HG02623 (cell line): ENCODE data around the gene TMED4.

Source experiments
- ATAC-seq: cut with Tn5 transposase; IDR thresholded peaks from one replicate; pipeline ENCODE4 v1.9.1; 2021; ENCODE audit warnings: moderate library complexity; ENCODE audit not compliant: unreplicated experiment

The TMED4 gene

DNA sequence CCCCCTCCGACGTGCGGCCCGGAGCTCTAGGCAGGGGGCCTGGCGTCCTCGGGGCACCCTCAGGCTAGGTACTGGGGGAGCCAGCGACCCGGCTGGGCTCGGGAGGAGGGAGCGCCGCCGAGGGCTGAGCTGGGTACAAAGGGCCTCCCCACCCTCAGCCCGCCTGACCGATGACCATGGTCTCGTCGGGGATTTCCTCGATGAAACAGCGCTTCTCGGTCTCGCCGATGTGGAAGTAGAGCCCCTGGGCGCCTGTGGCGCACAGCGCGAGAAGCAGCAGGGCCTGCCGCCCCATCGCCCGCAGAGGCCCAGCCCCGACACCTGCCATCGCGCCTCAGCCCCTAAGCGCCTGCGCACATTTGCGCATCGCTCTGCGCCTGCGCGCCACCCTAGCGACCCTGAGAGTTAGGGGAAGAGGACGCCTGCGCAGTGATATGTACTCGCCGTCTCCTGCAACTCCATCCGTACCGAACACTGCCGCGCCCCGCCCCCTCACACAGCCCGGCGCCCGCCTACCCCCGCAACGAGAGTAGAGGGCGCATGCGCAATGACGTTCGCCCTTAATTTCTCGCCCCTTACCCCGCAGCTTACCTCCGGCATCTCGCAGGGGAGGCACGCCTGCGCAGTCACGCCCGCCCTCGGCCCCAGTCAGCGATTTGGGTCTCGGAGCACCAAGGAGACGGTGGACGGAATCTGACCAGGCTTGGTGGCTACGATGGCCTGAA lies at the start of gene TMED4:
Gene TMED4 (minus strand): TSS at position 353 of the 725 bp plus-strand sequence. CDS start 25 bp downstream, at position 328.
- peak; percentile 84 for ATAC-seq

DNA sequence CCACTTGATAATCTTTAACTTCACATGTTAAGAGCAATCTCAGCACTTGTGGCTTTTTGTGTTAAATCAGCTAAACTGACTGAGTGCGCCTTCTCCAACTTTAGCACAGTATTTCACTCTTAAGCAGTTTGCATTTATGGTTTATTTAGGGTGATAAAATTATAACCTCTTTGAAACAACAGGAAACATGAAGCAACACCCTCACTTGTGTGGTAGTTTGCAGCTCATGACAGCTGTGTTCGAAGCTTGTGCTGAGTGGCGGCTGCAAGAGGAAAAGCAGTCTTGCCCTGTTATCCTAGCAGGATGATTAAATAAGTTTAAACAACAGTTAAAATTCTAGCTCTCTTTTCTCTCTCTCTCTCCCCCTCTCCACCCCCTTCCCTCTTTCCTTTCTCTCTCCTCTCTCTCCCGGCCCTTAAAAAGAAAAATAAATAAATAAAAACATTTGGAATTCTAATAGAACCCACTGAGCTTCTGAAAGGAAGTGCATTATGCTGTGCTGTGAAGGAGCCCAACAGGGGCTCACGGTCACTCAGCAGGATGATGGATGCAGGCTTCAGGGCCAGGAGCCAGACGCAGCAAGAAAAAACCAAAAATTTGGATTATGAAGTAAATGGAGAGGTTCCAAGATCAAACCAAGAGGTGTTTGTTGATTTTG lies 49.6 kb upstream of the TMED4 start:
- no peak for ATAC-seq

DNA sequence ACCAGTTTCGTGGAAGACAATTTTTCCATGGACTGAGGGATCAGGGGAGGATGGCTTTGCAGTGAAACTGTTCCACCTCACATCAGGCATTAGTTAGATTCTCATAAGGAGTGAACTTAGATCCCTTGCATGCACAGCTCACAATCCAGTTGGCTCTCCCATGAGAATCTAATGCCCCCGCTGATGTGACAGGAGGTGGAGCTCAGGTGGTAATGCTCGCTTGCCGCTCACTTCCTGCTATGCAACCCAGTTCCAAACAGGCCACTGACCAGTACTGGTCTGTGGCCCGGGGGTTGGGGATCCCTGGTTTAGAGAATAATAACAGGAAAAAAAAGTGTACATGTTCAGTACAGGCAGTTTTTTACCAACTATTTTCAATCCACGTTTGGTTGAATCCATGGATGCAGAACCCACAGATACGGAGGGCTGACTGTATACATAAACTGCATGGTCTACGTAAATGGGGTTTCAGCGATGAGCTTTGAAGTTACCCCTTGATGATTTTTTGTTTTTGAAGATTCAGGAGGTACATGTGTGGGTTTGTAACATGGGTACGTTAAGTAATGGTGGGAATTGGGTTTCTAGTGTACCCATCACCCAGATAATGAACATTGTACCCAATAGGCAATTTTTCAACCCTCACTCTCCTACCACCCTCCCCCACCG lies 48.9 kb upstream of the TMED4 start:
- no peak for ATAC-seq

DNA sequence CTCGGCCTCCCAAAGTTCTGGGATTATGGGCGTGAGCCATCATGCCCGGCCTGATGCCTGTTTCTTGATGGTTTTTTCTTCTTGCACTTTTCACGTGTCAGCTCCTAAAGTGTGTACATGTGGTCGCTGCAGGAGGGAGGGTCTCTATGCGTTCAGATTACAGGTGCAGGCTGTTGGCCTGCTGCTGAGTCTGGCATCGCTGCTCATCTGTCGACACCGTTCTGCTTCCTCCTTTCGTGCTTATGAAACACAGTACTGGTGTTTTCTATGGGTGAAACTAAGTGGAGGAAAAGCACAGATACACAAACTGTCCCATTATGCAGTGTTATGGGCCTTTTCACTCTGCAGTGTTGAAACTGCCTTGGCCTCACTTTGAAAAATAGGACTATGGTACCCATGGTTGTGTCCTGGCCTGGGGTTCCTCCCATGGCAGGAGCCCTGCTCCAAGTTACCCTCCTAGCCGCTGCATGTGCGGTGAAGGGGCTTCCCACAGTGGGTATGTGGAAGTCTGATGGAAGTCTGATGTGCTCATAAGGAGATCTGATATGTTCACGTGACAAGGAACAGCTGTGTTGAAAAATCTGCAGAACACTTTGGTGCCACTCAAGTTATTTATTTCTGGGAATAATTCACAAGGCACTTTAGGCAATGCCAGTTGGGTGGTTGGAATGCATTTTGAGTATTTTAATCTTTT lies 47.9 kb upstream of the TMED4 start:
- peak; percentile 46 for ATAC-seq

DNA sequence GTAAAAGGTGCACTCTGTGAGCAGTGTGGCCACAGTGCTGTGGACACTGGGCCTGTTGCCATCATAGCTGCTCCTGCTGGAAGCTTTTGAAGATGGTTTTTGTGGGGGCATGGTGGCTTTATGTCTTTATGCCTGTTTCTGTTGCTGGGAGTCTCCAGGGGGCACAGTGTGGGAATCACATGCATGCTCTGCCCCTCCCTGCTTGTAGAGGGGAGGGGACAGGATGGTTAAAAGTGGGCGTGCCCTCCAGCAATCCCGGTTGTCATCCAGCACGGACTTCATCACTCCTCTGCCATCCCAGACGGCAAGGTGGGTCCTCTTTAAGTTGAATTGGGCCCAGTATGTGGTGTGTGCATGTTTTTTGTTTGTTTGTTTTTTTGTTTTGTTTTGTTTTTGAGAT lies 44.6 kb upstream of the TMED4 start:
- no peak for ATAC-seq

DNA sequence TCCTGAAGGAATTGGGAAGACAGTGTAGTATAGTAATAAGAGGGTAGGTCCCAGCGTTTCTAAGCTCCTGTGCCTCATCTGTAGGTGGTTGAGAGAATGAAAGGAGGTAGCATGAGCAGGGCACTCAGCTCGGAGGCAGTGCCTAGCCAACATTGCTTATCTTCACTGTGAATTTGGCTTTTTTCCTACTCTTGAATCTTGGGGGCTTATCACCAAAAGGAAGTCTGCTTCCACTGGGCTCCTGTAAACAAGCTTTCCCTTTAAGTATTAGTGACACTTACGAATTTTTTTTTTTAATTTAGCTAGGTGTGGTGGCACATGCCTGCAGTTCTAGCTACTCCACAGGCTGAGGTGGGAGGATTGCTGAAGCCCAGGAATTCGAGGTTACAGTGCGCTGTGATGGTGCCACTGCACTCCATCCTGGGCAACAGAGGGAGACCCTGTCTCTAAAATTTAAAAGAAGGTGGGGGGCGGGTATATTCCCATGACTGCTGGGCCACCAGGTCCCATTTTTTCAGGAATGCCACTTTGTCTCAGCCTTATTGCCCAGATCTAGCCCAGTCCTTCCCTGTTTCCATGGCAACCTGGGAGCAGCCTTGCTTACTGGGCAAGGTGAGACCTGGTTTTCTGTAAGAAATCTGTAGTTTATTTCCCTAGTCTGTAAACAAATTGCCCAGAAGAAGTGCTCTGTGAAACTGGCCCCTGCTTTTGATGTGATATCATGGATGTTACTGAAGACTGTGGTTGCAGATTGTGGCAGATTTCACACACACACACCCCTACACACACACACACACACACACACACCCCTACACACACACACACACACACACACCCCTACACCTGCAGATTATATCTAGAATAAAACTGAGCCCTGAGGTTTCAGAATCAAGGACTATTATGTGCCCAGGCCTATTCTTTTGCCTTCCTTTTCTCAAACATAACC lies 43.8 kb upstream of the TMED4 start:
- ATAC-seq = no peak

DNA sequence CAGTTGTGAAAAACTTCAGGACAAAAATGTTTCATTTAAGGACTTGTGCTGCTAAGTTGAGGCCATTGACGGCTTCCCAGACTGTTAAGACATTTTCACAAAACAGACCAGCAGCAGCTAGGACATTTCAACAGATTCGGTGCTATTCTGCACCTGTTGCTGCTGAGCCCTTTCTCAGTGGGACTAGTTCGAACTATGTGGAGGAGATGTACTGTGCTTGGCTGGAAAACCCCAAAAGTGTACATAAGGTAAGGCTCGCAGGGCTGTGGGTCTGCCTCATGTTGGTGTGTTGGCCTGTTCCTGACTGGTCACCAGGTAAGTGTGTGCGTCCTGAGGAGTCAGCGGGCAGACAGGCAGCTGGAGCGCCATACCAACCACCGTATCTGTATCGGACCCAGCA lies 42.3 kb upstream of the TMED4 start:
- no peak for ATAC-seq

DNA sequence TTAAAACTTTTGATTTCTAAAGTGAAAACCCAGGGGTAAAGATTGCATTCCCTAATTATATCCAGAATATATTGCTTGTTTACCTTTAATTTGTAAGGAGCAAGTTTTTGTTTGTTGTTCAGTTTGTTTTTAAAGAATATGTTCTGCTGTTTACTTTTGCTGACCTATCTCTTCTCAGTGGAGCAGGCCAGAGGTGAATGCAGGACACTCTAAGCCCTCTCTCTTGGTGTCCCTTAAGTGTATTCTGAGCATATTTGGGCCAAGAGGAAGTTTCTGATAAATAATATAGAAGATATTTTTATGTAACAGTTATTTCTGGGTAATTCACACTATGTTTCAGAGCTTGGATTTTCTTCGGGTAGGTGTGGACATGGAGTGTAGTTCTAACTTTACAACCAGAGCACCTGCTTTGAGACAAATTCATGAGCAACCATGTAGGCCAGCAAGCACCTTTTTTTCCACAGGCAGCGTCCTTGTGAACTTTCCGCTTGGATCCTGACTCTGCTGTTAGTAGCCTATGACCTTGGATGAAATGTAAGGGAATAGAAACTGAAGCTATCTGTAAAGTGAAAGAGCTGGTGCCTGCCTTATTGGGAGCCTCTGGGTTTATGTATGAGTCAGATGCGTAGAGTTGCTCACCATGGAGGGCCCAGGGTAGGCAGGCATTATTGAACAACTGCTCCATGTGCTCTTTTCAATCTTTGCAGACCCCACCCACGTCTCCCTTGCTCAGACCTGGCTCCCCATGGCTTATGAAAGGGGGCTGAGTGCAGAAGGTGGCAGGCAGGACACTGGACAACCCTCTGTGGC lies 40.5 kb upstream of the TMED4 start:
- peak; percentile 61 for ATAC-seq

DNA sequence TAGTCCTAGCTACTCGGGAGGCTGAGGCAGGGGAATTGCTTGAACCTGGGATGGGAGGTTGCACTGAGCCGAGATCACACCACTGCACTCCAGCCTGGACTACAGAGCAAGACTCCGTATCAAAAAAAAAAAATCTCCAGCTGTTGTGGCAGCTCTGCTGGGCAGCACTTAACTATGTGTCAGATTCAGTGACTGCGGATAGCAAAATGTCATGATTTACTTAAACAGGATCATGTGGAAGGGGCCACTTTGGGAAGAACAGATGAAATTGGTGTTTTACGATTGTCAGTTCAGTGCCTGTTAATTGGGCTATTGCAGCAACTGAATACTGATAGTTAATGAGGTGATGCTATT lies 39.7 kb upstream of the TMED4 start:
- ATAC-seq = no peak

DNA sequence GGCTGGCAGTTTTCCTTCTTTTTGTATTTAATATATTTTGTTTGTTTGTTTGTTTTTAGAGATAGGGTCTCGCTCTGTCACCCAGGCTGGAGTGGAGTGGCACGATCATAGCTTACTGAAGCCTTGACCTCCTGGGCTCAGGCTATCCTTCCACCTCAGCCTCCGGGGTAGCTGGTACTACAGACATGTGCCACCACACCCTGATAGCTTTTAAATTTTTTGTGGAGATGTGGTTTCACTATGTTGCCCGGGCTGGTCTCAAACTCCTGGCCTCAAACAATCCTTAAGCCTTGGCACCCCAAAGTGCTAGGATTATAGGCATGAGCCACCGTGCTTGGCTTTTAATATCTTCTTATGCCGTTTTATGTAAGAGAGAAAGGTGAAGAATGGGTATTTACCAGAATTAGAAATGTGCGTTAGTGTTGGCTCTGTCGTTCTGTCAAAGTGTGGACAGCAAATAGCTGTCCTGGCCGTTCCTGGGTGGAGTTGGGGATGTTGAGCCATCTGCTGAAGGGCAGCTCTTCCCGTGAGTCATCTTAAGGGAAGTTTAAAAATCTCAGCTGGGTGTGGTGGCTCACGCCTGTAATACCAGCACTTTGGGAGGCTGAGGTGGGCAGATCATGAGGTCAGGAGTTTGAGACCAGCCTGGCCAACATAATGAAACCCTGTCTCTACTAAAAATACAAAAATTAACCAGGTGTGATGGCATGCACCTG lies 39.2 kb upstream of the TMED4 start:
- no peak for ATAC-seq

DNA sequence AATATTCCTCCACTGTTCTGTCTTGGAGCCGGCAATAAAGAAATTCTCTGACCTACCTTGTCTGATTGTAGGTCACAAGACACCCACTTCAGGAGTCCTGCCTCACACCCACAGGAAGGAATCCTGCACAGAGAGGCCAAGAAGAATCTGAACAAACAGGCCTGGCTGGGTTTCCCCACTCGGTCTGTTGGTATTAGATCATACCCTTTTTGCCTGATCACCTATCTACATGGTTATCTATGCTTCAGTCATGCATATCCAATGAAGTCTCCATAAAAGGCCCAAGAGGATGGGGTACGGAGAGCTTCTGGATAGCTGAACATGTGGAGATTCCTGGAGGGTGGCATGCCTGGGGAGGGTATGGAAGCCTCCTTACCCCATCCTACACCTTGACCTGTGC lies 36.7 kb upstream of the TMED4 start:
- ATAC-seq = no peak

DNA sequence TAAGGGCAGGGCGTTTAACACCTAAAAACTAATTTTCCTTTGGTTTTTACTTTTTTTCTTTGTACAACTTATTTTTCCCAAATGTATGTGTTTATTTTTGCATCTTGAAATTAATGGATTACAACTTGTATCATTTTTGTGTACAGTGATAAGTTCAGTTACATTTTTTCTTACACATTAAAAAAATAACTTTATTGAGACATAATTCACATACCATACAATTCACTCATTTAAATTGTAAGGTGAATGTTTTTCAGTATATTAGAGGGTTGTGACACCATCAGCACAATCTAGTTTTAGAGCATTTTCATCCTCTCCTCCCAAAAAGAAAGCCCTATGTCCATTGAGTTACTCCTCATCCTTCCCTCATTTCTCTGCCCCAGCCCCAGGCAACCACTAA lies 36.0 kb upstream of the TMED4 start:
- ATAC-seq = no peak

DNA sequence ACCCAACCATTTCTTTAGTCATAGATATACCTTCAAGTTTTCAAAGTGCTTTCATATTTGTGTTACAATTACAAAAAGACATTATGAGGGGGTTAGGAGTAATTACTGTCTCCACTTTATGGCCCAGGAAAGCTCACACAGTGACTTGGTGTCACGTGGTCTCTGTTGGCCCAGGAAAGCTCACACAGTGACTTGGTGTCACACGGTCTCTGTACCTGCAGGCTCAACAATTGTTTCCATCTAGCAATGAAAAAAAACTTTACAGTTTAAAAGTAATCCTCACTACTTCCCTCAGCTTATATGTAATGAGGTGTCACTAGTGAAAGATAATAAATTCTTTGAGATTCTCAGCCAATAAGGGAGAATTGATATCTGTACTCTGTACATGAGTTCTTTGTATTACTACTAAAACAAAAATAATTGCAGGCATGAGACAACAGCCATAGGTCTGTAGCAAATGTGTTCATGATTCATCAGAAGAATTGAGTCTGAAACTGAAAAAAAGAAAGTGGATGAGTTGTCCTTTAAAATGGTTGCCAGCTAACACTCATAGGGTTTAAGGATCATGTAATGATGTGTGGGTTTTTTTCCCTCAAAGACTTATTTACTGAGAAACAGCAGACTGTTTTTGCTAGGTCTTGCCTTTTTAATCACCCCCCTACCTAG lies 35.3 kb upstream of the TMED4 start:
- ATAC-seq = no peak

DNA sequence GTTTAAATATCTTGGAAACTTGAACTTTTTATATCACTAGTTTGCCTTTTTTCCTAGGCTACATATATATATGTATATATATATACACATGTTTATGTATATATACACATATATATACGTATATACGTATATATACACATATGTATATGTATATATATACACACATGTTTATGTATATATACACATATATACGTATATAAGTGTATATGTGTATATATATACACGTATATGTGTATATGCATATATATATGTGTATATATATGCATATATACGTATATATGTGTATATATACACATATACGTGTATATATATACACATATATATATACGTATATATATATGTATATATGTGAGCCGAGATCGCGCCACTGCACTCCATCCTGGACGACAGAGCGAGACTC lies 34.5 kb upstream of the TMED4 start:
- ATAC-seq = no peak

DNA sequence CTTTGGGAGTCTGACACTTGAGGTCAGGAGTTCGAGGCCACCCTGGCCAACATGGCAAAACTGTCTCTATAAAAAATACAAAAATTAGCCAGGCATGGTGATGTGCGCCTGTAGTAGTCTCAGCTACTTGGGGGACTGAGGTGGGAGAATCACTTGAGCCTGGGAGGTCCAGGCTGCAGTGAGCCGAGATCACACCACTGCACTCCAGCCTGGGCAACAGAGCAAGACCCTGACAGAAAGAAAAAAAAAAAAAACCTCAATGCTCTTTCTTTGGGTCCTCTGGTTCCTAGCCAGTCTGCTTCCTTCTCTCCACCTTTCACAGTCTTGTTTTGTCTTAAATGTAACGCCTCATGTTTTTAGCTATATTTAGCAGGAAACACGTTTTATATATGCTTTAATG lies 33.8 kb upstream of the TMED4 start:
- ATAC-seq = no peak

DNA sequence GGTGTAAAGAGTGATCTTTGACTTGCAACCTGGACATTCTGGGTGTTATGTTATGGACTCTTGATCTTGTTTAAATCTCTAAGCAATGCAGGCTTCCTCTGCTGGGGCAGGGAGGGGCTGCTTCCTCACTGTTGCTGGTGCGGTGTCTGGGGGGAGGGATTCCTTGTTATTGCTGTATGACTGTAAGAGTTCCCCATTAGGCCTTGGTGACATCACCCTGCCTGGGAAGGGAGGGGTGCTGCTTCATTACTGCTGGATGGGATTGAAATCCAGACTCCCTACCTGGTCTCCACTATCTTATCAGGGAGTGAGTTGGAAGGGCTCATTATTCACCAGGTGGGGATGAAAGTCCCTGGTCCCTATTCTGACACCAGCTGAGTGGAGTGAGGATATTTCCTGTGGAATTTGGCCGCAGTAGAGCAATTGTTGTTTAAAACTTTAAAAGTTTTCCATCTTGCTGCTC lies 33.1 kb upstream of the TMED4 start:
- ATAC-seq = no peak

DNA sequence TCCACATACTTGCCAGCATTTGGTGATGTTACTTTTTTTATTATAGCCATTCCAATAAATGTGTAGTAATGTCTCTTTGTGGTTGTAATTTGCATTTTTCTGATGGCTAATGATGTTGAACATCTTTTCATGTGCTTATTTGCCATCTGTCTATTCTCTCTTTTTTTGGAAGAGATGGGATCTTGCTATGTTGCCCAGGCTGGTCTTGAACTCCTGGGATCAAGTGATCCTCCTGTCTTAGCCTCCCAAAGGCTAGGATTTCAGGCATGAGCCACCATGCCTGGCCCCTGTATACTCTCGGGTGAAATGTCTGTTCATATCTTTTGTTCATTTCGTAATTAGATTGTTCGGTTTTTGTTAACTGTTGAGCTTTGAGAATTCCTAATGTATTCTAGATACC lies 27.8 kb upstream of the TMED4 start:
- ATAC-seq = no peak

DNA sequence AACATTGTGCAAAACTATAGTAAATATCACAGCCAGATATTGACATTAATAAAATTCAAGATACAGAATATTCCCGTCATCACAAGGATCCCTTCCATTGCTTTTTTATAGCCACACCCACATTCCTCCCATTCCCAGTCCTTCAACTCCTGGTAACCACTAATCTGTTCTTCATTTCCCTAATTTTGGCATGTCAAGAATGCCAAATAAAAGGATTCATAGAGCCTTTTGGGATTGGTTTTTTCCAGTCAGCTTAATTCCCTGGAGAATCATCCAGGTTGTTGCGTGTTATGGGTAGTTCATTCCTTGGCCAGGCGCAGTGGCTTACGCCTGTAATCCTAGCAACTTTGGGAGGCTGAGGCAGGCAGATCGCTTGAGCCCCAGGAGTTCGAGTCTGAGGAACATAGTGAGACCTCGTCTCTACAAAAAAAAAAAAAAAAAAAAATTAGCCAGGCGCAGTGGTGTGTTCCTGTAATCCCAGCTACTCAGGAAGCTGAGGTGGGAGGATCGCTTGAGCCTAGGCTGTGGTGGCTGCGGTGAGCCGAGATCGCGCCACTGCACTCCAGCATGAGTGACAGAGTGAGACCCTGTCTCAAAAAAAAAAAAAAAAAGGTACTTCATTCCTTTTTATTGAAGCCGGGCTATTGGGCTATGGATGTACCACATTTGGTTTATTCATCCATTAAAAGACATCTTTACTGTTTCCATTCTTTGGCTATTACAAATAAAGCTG lies 27.1 kb upstream of the TMED4 start:
- ATAC-seq = no peak
